HG03045 (cell line): ENCODE results near the gene GINS2.

Source experiments
- ATAC-seq: cut with Tn5 transposase; IDR thresholded peaks from one replicate; pipeline ENCODE4 v1.9.1; 2021; ENCODE audit warnings: mild to moderate bottlenecking, moderate library complexity; ENCODE audit not compliant: unreplicated experiment

The GINS2 gene

DNA sequence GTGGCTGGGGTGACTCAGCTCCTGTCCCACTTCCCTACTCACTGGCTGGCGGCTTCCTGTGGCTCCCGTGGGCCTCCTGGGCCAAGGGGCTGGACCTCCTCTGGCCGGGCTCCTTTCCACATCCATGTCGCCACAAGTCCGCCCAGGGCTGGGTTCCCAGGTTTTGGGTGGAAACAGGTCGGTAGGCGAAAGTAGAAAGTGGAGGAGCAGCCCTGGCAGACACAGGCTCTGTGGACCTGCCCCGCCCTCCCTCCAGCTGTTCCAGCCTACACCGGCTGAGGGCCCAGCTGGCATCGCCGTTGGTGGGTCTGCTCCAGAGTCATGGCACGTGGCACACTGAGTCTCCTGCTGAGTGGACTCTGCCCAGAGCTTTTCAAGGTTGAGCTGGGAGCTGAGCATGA is 47.0 kb downstream of the GINS2 start:
- ATAC-seq: no peak

DNA sequence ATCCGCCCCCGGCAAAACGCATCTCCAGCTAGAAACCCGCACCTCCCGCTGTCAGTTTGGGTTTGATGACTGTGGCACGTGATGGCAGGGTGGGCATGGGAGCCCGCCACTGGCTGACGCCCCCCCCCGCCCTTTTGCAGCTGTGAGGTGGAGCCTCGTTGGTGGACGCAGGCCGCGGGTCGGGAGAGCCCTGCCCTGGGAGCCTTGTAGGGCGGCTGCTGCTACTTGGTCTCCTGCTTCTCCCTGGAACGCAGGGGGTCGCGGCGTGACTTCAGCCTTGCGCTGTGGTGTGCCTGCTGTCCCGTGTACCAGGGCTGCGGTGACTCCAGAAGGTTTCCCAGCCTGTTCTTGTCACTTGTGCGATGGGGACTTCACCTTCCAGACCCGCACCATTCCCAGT is 47.4 kb downstream of the GINS2 start:
- no peak for ATAC-seq

DNA sequence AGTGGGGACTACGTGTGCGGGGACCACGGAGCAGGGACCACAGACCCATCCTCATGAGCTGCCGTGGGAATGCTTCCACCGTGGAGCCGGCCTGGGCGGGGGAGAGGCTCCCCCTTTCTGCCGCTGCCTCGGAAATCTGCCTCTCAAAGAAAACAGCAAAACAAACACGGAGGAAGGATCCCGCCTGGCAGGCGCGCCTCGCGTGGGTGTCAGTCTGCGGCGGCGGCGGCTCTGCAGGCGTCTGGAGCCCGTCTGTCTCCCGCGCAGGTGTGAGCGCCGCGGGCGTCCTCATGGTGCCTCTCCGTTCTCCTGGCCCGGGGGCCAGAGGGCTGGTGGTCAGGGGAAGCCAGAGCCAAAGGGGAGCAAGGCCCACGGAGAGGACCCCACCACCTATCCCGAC is 48.2 kb downstream of the GINS2 start:
- no peak for ATAC-seq

DNA sequence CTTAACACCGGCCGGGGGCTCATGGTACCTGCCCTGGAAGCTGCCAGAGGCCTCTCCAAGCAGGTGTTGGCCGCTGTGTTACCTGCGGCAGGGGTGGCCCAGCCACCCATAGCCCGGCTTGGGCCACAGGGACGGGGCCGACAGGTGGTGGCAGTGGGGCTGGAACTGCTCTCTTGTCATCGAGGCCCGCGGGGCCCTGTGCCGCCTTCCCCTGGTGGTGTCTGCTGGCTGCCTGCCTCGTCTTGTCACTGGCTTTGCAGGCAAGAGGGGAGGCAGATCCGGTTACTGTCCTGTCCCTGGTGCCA is 48.5 kb downstream of the GINS2 start:
- no peak for ATAC-seq

DNA sequence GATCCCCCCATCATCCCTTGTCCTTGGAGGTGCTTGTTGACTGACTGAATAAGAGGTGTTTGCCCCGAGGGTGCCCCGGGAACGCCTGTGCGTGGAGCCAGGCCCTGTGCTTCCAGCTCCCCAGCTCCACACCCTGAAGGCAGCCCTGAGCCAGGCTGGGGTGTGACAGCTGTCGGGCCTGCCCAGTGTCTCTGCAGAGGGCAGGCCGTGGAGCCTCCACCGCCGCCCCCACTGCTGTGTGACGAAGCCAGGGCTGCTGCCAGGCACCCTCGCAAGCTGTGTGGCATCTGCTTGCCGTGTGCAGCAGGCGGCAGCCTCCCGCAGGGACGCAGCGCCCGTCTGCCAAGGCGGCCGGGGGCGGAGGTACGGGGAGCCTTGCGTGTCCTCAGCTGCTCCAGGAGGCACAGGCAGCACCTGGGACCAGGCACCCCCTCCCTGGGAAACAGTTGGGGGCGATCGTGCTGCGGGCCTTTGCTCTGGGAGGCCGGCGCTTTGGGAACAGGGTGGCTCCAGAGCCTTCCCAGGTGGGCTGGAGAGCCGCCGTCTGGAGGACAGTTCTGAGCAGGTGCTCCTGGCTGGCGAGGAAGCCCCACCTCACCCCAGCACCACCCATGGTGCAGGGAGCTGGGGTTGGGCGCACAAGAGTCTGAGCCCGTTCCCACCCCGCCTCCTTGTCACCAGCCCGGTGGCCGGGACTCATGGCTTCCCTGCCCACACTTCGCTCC is 49.1 kb downstream of the GINS2 start:
- no peak for ATAC-seq

DNA sequence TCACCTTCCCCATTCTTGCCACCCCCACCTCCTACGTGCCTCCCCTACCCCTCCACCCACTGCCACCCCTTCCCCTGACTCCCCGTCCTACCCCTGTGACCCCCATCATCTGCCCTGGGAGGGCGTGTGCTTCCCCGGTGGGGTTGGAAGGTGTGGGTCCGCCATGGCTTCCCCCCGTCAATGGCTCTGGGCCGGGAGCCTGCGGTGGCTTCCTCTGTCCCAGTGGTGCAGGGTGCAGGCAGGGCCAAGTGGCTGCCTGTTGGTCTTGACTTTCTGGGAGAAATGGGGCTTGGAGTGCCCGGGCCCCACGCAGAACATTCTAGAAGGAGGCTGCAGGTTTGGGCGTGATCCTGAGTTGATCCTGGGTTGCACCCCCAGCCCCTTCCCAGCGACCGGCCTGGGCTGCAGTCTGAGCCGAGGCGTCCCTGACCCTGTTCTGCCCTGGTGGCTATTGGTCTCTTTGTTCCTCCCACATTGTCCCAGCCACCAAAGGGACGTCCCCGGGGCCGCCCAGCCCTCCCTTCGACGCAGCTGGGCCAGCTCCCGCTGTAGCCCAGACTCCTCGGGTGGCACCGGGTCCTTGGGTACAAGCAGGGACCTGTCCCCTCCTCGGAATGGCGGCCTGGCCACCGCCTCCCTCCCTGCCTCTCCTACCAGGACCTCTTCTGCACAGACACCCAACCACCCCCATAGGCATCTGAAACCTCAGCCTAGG is 49.9 kb downstream of the GINS2 start:
- no peak for ATAC-seq

DNA sequence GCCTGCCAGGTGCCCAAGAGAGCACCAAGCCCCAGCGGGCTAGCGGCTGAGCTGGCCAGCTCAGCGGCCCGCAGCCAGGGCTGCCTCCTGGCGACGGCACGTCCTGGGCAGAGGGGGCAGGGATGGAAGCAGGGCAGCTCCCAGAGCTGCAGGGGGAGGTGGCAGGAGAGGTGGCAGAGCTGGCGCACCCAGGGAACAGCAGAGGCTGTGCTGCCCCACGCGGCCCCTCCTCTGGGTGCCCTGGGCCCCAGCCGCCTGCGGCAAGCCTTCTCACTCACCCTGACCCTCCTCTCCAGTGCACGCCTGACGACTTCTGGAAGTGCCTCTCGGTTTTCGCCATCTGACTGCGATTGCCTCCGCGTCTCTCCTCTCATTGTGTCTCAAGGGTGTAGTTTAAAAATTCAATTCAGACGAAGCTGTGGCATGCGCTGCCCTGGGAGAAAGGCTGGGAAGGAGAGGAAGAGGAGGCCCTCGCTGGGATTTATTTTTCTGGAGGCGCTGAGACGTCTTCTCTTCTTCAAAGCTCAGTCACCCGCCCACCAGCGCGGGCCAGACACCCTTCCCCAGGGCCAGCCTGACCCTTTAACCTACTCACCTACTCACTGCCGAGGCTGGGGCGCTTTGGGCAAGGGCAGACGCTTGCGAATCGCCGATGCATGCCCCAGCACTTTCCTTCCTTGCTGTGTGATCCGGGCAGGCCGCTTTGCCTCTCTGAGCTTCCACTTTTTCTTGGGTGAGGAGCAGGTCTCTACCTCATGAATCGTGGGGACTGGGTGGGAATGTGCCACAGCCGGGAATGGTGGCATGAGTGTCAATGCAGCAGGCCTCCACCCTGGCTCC is 50.7 kb downstream of the GINS2 start:
- ATAC-seq: no peak

DNA sequence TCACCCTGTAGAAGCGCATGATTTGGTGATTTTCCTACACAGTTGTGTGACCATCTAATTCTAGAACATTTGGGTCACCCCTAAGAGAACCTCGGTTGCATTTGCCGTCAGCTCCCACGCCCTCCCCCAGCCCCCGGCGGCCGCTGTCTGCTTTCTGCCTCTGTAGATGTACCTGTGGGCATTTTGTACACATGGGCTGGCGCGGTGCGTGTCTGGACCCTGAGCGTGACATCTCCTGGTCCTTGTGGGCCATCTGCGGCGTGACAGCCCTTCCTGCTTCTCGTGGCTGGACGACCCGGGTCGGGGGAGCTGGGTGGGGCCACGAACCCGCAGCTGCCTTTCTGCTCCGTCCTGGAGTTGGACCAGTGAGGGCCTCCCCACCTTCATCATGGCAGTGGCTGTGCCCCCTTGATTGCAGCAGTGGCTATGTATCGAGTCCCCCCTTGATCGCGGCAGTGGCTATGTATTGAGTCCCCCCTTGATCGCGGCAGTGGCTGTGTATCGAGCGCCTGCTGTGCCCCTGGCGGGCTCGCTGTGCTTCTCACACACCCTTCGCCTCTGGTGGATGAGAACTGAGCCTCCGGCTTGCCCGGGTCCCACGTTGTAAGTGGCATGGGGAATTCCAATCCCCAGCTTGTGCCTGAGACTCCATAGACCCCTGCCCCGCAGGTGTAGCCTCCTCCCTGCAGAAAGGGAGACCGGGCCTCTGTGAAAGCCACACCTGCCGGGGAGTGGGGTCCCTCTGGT is 51.5 kb downstream of the GINS2 start:
- no peak for ATAC-seq

DNA sequence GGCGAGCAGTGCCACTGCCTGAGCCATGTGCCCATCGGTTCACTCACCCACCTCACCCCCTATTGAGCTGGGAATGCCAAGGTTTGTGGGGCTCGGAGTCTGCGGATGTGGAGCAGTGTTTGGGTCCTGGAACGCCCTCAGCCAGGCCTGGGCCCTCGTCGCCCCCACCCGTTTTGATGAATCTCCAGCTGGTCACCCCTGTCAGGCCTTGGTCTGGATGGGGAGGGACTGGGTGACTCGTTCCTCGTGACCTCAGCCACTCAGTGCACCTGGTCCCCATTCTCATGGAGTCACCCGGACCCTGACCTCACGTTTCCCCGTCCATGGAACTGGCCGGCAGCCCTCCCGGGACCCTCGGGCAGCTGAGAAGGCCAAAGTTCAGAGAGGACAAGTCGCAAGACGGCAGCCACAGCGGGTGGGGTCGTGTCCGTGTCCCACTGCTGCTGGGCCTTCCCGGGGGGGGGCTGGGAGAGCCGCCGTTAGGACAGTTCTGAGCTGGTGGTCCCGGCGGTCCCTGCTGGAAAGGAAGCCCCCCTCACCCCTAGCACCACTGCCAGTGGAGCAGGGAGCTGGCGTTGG is 52.4 kb downstream of the GINS2 start:
- ATAC-seq: no peak

DNA sequence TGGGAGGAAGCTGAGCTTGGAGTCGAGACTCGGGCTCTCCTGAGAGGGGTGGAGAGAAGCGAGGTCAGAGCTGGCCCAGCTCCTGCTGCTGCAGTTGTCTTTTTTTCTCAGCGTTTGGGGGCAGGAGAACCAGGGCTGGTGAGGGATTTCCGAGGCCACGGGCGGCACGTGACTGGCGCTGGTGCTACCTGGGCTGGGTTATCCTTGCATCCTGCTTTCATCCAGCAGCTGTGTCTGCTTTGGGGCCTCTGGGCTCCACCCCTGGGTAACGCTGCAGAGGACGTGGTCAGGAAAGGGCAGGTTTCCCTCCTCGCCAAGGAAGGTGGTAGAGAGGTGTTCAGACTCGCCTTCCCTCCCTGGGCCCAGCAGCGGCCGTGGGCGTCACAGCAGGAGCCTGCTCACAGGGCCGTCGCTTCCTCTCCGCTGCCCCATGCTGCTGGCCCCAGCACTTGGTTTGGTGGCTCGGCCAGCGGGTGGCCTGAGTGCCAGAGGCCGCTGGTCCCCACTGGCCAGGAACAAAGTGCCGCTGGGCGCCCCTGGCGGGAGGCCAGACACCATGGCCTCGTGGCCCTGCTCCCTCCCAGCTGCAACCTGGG is 53.1 kb downstream of the GINS2 start:
- ATAC-seq: no peak

DNA sequence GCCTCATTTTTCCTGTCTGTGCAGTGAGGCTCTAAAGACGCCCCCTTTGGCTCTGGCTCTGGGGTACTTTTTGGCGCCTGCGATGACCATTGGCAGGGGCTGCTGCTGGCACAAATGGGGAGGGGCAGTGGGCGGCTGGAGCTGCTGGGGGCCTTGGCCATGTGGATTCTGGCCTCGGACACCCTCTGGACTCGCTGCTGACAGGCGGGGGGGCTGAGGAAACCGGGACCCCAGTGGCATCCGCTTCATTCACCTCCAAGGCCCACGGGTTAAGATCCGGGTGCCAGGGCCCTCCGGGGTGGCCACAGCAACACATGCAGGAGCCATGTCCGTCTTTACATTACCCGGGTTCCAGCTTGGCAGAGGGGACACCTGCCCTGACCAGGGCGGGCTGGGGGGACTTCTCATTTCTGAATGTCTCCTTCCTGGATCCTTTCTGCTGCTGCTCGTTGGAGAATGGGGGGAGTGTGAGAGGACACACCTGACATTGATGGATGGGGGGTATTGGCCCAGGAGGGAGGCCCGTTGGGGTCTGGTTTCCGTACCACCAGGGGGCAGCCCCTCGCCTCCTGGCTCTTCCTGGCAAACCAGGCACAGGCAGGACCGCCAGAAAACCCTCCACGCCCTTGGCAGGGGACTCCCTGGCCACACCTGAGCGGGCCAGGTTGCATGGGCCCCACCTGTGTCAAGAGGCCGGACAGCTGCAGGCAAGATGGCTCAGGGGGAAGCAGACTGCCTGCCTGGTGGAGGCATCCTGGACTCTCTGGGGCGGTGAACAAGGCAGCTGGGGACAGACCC is 53.8 kb downstream of the GINS2 start:
- no peak for ATAC-seq

DNA sequence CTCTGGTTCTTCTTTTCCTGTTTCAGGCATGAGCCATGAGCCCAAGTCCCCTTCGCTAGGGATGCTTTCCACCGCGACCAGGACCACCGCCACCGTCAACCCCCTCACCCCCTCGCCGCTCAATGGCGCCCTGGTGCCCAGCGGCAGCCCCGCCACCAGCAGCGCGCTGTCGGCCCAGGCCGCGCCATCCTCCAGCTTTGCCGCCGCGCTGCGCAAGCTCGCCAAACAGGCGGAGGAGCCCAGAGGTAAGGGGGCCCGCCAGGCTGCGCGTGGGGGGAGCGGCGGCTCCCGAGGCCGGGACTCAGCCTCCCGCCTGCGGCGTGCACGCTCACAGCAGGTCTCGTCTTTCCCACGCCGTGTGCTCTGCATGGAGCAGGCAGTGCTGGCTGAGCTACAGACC is 54.9 kb downstream of the GINS2 start:
- ATAC-seq: no peak

DNA sequence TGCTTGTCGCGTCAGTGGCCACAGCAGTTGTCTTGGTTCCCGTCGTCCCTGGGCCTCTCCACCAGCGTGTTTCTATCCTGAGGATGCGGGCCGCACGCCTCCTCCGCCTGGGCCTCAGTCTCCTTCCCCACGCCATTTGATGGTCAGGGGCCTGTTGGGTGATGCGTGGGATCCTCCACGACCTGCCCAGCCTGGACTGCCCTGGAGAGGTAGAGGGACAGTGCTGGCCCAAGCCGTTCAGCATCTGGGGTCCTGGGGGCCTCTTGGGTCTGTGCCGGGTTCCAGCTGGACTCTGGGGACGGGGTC is 55.4 kb downstream of the GINS2 start:
- ATAC-seq: no peak

DNA sequence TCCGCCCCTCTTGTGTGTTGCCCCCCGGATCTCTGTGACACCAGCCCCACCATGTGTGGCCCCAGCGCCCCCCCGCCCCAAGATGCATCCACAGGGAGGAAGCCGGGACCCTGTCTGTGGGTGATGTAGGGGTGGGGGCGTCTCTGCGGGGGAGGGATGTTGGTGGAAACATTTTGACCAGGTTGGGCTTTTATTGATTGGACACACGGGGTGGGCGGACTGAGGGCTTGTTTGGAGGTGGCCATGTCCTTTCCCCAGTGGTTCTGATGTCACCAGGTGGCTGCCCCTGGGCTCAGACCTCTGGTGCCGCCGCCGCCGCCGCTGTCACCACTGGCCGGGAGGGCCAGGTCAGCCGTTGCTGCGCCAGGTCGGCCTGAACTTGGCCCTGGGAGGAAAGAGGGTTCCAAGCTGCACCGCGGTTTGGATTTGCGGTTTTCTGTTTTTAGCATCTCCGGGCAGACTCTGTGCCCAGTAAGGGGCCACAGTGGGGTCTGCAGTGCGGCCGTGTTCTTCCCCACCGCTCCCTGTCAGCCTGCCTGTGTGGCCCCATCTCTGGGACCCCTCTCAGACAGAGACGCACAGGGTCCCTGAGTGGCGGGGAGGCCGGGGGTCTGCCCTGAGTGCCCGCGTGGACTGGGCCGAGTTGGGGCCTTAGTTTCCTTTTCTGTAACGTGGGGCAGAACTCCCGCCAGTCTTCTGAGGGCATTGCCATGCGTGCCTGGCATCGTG is 55.9 kb downstream of the GINS2 start:
- ATAC-seq: no peak

DNA sequence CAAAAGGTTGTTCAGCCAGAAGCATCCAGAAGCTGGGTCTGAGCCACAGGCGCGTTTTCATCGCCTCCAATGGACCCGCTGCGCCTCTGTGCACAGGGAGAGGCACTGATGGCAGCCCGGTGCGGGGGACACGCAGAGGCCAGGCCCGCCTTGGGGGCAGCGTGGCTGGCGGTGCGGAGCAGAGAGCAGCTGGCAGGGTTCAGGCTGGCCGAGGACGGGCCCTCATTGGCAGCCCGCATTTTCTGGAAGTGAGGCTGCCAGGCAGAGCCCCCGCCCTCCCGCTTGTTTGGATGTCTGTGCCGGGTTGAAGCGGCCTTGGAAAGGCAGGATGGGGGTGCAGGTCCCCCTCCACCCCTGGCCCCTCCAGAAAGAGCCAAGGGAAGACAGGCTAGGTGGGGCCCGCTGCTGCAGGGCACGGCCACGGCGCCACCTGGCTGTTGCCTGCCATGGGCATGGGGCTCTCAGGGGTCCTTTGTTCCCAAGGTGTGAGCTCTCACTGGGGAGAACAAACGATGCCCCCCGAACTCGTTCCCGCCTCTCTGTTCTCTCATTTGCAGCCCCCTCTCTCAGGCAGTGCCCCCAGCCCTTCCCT is 56.9 kb downstream of the GINS2 start:
- no peak for ATAC-seq

DNA sequence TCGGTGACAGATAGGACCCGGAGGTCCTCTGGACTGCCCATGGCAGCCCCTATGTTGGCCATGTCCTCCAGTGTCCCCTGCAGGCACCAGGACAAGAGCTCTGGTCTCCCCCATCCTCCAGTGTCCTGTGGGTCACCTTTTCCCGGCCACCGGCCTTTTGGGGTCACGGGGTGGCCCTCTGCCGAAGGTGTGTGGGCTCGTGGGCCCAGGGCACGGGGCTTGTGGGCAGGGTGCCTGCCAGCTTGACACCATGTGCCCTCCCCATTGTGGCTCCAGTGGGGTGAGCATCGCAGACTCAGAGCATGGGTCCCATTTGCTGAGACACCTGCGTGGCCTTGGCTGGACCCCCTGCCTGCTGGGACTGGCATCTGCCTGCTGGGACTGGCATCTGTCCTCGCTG is 57.5 kb downstream of the GINS2 start:
- no peak for ATAC-seq

DNA sequence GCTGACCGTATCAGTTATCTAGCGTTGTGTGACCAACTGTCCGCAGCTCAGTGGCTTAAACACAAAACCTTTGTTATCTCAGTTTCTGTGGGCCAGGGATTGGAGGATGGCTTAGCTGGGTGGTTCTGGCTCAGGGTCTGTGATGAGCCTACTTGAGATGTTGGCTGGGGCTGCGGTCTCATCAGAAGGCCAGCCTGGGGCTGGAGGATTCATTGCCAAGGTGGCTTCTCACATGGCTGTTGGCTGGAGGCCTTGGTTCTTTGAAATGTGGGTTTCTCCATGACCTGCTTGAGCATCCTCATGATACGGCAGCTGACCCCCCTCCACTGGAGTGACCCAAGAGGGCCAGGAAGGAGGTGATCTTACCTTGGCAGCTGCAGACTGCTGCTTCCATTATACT is 58.9 kb downstream of the GINS2 start:
- no peak for ATAC-seq

DNA sequence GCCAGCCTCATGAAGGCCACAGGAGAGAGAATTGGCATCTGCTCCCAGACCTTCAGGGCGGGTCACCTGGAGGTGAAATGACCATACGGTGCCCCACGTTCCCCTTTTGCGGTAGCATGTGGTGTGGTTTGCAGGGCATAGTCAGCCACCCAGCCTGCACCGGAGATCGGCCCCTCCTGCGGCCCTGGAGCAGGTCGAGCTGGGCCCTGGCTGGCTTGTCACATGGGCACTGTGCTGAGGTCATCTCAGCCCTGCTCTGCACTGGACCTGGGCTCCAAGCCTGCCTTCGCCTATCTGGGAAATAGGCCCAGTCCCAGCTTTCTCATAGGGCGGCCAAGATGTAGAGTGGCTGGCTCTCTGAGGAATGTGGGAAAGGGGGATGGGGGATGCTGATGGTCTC is 59.4 kb downstream of the GINS2 start:
- ATAC-seq: no peak

DNA sequence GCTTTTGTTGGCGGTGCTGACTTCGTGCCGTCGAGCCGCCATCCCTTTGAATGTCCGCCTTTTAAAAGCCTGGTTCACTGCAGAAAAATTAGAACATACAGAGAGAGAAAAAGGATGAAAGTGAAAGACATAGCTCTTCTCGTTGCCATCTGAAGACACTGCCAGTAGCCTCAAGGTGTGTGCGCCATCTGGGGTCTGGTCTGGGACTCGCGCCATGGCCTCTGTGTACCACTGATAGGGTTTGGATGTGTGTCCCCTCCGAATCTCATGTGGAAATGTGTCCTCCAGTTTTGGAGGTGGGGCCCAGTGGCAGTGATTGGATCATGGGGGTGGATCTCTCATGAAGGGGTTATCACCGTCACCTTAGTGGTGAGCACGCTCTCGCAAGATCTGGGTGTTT is 60.1 kb downstream of the GINS2 start:
- no peak for ATAC-seq
